ENCODE measurements around the gene RPH3AL.
A peak's percentile ranks its signal among the peaks of the same experiment; 100 is the strongest.
"Not testable (repeated sequence)": the region's sequence is repeated elsewhere in the genome, so short reads cannot be mapped to it uniquely, and the experiment has no call there.

RPH3AL gene

GRCh38 chr17:333626-334396, 18.8 kb downstream of the RPH3AL start:
- peak in 1 of 2 donors; percentile 25 for DNase-seq

DNA sequence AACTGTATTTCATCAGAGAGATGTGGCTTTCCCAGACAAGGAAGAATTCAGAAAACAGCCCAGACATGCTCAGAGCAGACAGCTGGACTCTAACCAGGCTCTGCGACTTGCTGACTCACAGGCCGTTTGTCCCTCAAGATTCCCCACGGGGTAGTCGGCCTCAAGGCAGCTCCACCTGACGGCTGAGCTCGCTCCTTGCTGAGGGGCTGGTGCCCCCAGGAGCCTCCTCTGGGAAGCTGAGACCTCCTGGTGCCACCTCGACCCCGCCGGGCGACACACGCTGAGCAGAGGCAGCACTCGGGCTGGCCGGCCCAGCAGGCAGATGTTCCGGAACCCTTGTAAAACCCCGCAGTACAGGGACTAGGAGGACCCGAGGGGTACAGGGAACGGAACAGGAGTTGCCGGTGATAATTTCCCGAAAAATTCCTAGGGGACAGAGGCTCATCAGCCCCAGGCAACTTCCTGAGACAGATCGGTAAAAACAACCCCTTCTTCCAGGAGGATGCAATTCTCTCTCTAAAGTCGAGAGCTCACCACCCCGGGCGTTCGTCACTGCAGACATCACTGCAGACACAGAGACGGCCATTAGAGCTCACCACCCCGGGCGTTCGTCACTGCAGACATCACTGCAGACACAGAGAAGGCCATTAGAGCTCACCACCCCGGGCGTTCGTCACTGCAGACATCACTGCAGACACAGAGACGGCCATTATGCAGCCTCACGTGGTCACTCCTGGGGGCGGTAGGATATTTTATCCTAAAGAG, 19.9 kb downstream of the RPH3AL start:
- DNase-seq: no peak

- DNase-seq: no peak
Measured at GRCh38 chr17:332023-332422, 20.6 kb downstream of the RPH3AL start.

DNA sequence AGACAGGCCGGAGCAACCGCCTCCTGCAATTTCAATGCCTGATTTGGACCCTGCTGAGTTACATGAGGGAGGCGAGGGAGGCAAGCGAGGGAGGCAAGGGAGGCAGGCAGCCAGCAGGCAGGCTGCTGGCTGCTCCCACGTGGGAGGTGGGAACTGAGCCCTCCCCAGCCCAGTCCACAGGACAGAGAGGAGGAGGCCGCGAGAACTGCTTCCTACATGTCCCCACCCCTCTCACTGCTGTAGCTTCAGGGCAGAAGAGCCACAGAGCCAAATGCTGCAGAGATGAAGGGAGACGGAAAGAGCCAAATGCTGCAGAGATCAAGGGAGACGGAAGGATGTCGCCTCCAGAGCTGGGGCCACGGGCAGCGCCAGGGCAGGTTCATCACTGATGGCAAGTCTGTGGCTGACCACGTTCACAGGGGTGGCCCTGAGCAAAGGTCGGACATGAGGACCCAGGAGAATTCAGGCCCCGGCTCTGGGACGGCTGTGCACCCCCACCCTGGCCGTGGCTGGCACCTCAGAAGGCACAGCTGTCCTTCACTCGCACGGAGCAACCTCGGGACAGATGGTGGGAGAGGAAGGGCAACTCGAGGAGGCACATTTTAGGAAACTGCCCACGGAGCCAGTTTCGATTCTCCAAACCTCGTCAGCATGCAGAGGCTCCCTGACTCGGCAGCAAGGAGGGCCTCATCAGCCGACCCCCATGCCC, 21.5 kb downstream of the RPH3AL start:
- DNase-seq: no peak

- DNase-seq: peak in 1 of 2 donors; percentile 11
Measured at GRCh38 chr17:329784-330420, 22.7 kb downstream of the RPH3AL start.

- no peak for DNase-seq
Measured at GRCh38 chr17:327971-328370, 24.6 kb downstream of the RPH3AL start.

DNA sequence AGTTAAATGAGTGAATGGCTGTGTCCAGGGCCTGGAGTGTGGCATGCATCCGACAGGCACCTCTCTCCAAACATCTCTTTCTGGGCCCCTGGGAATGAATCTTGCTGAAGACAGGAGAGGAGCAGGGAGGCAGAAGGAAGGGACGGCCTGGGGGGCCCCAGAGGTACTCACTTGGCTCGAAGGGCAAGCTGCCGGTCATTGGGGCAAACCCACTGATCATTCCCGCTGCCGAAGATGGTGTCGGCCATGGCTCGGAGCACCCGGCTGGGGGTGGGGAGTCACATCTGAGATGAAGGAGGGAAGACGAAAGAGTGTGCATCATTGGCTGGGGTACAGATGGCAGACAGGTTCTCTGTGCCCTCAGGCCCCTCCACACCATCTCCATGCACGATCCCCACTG, 25.3 kb downstream of the RPH3AL start:
- DNase-seq: no peak

- DNase-seq: no peak
Measured at GRCh38 chr17:326010-326621, 26.5 kb downstream of the RPH3AL start.

DNA sequence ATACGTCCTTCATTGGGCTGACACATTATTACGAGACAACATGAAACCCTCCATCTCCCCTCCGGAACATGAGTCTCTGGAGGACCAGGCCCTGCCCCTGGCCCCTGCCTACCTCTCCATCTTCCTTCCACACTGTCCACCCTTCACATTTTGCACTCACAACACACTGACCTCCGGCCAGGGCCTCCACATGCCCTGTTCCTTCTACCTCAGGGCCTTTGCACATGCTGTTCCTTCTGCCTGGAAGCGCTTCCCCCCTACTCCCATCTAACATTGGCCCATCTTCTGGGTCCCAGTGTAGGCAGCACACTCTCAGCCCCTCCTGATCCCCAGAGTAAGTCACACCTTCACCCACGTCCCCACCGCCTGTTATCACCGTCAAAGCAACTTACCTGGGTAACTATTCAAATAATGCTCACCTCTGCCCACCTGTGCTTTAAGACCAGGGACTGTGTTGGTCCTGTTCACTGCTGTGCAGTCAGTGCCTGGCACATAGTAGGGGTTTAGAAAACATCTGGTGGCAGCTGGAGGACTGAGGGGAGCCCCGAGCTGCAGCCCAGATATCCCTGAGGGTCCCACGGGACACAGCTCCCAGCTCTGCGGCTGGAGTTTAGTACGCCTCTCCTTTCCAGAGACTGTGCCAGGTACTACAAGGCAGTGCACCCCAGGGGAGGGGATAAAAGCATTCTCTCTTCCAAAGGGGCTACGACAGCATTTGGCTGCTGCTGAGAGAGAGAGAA, 27.2 kb downstream of the RPH3AL start:
- DNase-seq: no peak

- DNase-seq: no peak
Measured at GRCh38 chr17:323721-324571, 28.7 kb downstream of the RPH3AL start.

GRCh38 chr17:323181-323580, 29.4 kb downstream of the RPH3AL start:
- no peak for DNase-seq

GRCh38 chr17:322006-322780, 30.4 kb downstream of the RPH3AL start:
- DNase-seq: no peak

GRCh38 chr17:321386-321941, 31.1 kb downstream of the RPH3AL start:
- no peak for DNase-seq

GRCh38 chr17:320809-321385, 31.7 kb downstream of the RPH3AL start:
- DNase-seq: no peak

- no peak for DNase-seq
Measured at GRCh38 chr17:320139-320538, 32.5 kb downstream of the RPH3AL start.

DNA sequence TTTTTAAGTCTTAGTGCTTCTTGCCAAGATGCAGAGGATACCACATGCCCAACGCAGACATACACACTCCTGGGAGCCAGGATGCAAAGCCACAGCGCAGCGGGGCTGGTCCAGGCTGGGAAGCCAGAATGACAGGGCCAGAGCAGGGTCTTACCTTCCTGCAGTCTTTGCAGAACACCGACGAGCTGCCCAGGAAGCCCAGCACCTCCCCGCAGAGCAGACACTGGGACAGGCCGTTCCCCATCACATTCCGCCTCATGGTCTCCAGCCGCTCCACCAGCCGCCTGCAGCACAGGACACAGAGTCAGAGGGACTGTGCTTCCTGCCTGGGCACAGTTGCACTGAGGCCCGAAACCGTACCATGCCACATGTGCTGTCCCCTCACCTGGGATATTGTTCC, 33.3 kb downstream of the RPH3AL start:
- DNase-seq: no peak

- not testable (repeated sequence) for DNase-seq
Measured at GRCh38 chr17:317070-317469, 35.5 kb downstream of the RPH3AL start.

DNA sequence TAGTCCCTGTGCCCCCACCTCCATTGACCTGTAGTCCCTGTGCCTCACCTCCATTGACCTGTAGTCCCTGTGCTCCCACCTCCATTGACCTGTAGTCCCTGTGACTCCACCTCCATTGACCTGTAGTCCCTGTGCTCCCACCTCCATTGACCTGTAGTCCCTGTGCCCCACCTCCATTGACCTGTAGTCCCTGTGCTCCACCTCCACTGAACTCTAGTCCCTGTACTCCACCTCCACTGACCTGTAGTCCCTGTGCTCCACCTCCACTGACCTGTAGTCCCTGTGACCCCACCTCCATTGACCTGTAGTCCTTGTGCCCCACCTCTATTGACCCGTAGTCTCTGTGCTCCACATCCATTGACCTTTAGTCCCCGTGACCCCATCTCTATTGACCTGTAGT, 37.2 kb downstream of the RPH3AL start:
- not testable (repeated sequence) for DNase-seq

- DNase-seq: not testable (repeated sequence)
Measured at GRCh38 chr17:314614-314944, 38.0 kb downstream of the RPH3AL start.
